HG03108 (cell line): Measurements from ENCODE around the gene CISD1.

ENCODE experiments used
- ATAC-seq: cut with Tn5 transposase; IDR thresholded peaks from one replicate; pipeline ENCODE4 v1.9.1; 2021; ENCODE audit warnings: moderate library complexity; ENCODE audit not compliant: unreplicated experiment

Gene CISD1

GRCh38 chr10:58265249-58265648 is 3.7 kb upstream of the CISD1 start:
- no peak for ATAC-seq

- peak; percentile 14 for ATAC-seq
Observed at GRCh38 chr10:58266003-58266825, 2.7 kb upstream of the CISD1 start.

GRCh38 chr10:58266826-58267712 is 1.9 kb upstream of the CISD1 start:
- peak; percentile 8 for ATAC-seq

- peak; percentile 57 for ATAC-seq
Observed at GRCh38 chr10:58267713-58268453, 1.1 kb upstream of the CISD1 start, which contains the start of gene IPMK. TSS of gene IPMK (minus strand) at chr10:58267894. CDS start at chr10:58267611, 283 bp downstream.

GRCh38 chr10:58268454-58268945 is 462 bp upstream of the CISD1 start:
- no peak for ATAC-seq

GRCh38 chr10:58269782-58270290 is 874 bp downstream of the CISD1 start:
- no peak for ATAC-seq

GRCh38 chr10:58275261-58275660 is 6.3 kb downstream of the CISD1 start:
- no peak for ATAC-seq

- ATAC-seq, result no peak
Observed at GRCh38 chr10:58275908-58276307, 6.9 kb downstream of the CISD1 start.

GRCh38 chr10:58278274-58278961 is 9.5 kb downstream of the CISD1 start:
- no peak for ATAC-seq

- ATAC-seq, result no peak
Observed at GRCh38 chr10:58278962-58279307, 10.0 kb downstream of the CISD1 start.

- ATAC-seq, result no peak
Observed at GRCh38 chr10:58280477-58280876, 11.5 kb downstream of the CISD1 start.

- ATAC-seq, result no peak
Observed at GRCh38 chr10:58281092-58281752, 12.3 kb downstream of the CISD1 start.

GRCh38 chr10:58282615-58283014 is 13.7 kb downstream of the CISD1 start:
- peak; percentile 98 for ATAC-seq

- peak; percentile 74 for ATAC-seq
Observed at GRCh38 chr10:58291538-58292174, 22.7 kb downstream of the CISD1 start.

- no peak for ATAC-seq
Observed at GRCh38 chr10:58293989-58294388, 25.0 kb downstream of the CISD1 start.

GRCh38 chr10:58299580-58299979 is 30.6 kb downstream of the CISD1 start:
- ATAC-seq, result peak; percentile 86

- ATAC-seq, result no peak
Observed at GRCh38 chr10:58300676-58301075, 31.7 kb downstream of the CISD1 start.

- ATAC-seq, result no peak
Observed at GRCh38 chr10:58302254-58302653, 33.3 kb downstream of the CISD1 start.

- no peak for ATAC-seq
Observed at GRCh38 chr10:58304099-58304633, 35.2 kb downstream of the CISD1 start.
